H9 (cell line): ENCODE data around the gene IQCB1. TPM values are rescaled to one million over a fixed set of nuclear protein-coding genes. Genes with fewer than 3 reads are reported as not detected.

ENCODE experiments used
- DNase-seq: peaks from one replicate; pipeline ENCODE4 v3.0.0-alpha.2; 2017
- H2AFZ ChIP-seq: one replicate; pipeline ENCODE4 v1.6.1; 2013; ENCODE audit warnings: mild to moderate bottlenecking, low read length, control low read depth, moderate library complexity
- H2AK5ac ChIP-seq: 2 replicates; pipeline ENCODE4 v1.6.1; 2013; ENCODE audit warnings: low read length, control low read depth, mixed read lengths; ENCODE audit not compliant: insufficient read length
- H2BK120ac ChIP-seq: one replicate; pipeline ENCODE4 v1.6.1; 2013; ENCODE audit warnings: low read depth, mild to moderate bottlenecking, low read length, control low read depth, inconsistent platforms; ENCODE audit not compliant: poor library complexity, severe bottlenecking
- H2BK12ac ChIP-seq: 2 replicates; pipeline ENCODE4 v1.6.1; 2013; ENCODE audit warnings: low read length, control low read depth, mixed read lengths, low read depth; ENCODE audit not compliant: insufficient read length
- H2BK15ac ChIP-seq: 2 replicates; pipeline ENCODE4 v1.6.1; 2013; ENCODE audit warnings: low read depth, low read length, control low read depth
- H2BK20ac ChIP-seq: one replicate; pipeline ENCODE4 v1.6.1; 2013; ENCODE audit warnings: low read depth, mild to moderate bottlenecking, low read length, control low read depth, inconsistent platforms; ENCODE audit not compliant: poor library complexity, severe bottlenecking
- H2BK5ac ChIP-seq: 2 replicates; pipeline ENCODE4 v1.6.1; 2013; ENCODE audit warnings: low read length, control low read depth, mixed read lengths; ENCODE audit not compliant: insufficient read length
- H3K14ac ChIP-seq: 2 replicates; pipeline ENCODE4 v1.6.1; 2013; ENCODE audit warnings: low read length, control low read depth; ENCODE audit not compliant: insufficient read depth
- H3K18ac ChIP-seq: 2 replicates; pipeline ENCODE4 v1.6.1; 2013; ENCODE audit warnings: low read depth, mild to moderate bottlenecking, mixed read lengths, low read length, control low read depth; ENCODE audit not compliant: insufficient read length
- H3K23ac ChIP-seq: 2 replicates; pipeline ENCODE4 v1.6.1; 2013; ENCODE audit warnings: low read length, control low read depth, mixed read lengths, low read depth; ENCODE audit not compliant: insufficient read length
- H3K23me2 ChIP-seq: 2 replicates; pipeline ENCODE4 v1.6.1; 2013; ENCODE audit warnings: low read depth, mild to moderate bottlenecking, mixed read lengths, low read length, control low read depth; ENCODE audit not compliant: insufficient read length, poor library complexity, severe bottlenecking
- H3K27ac ChIP-seq: 2 replicates; pipeline ENCODE4 v1.5.1; 2013; ENCODE audit warnings: low read length, control low read depth, mixed read lengths, low read depth; ENCODE audit not compliant: insufficient read length
- H3K27me3 ChIP-seq: 2 replicates; pipeline ENCODE4 v1.6.1; 2013; ENCODE audit warnings: low read length, control low read depth, inconsistent platforms; ENCODE audit not compliant: insufficient read depth
- H3K4ac ChIP-seq: 2 replicates; pipeline ENCODE4 v1.6.1; 2013; ENCODE audit warnings: low read depth, mild to moderate bottlenecking, control low read depth, inconsistent platforms, low read length, moderate library complexity
- H3K4me1 ChIP-seq: 2 replicates; pipeline ENCODE4 v1.6.1; 2013; ENCODE audit warnings: low read length, control low read depth, inconsistent platforms; ENCODE audit not compliant: insufficient read depth
- H3K4me2 ChIP-seq: 2 replicates; pipeline ENCODE4 v1.6.1; 2013; ENCODE audit warnings: low read length, control low read depth, mixed read lengths; ENCODE audit not compliant: insufficient read length, insufficient read depth
- H3K56ac ChIP-seq: 2 replicates; pipeline ENCODE4 v1.6.1; 2013; ENCODE audit warnings: low read depth, mild to moderate bottlenecking, mixed read lengths, low read length, control low read depth; ENCODE audit not compliant: insufficient read length
- H3K79me1 ChIP-seq: 2 replicates; pipeline ENCODE4 v1.6.1; 2013; ENCODE audit warnings: low read depth, mild to moderate bottlenecking, moderate library complexity, low read length, control low read depth, inconsistent platforms; ENCODE audit not compliant: insufficient read depth, poor library complexity, severe bottlenecking
- H3K79me2 ChIP-seq: 2 replicates; pipeline ENCODE4 v1.6.1; 2013; ENCODE audit warnings: low read length, control low read depth, inconsistent platforms; ENCODE audit not compliant: insufficient read depth
- H3K9ac ChIP-seq: 2 replicates; pipeline ENCODE4 v1.6.1; 2013; ENCODE audit warnings: low read length, control low read depth, mixed read lengths; ENCODE audit not compliant: insufficient read length; ENCODE audit errors: extremely low read depth
- H3K9me3 ChIP-seq: one replicate; pipeline ENCODE4 v1.6.1; 2013; ENCODE audit warnings: low read depth, low read length, inconsistent platforms; ENCODE audit not compliant: control insufficient read depth
- H3T11ph ChIP-seq: one replicate; pipeline ENCODE4 v1.6.1; 2013; ENCODE audit warnings: mild to moderate bottlenecking, low read length, control low read depth, inconsistent platforms
- H4K20me1 ChIP-seq: one replicate; pipeline ENCODE4 v1.6.1; 2013; ENCODE audit not compliant: control insufficient read depth, insufficient read length, insufficient read depth
- H4K5ac ChIP-seq: 2 replicates; pipeline ENCODE4 v1.6.1; 2013; ENCODE audit warnings: low read depth, mild to moderate bottlenecking, mixed read lengths, low read length, control low read depth; ENCODE audit not compliant: insufficient read length
- H4K8ac ChIP-seq: replicated peaks from 2 replicates; pipeline ENCODE4 v1.6.1; 2013; ENCODE audit warnings: low read length, control low read depth, mixed read lengths, low read depth; ENCODE audit not compliant: insufficient read length
- H4K91ac ChIP-seq: 2 replicates; pipeline ENCODE4 v1.6.1; 2013; ENCODE audit warnings: low read depth, mild to moderate bottlenecking, moderate library complexity, mixed read lengths, low read length, control low read depth; ENCODE audit not compliant: insufficient read length
- H3K27ac Mint-ChIP-seq, 3 experiments: 2 replicates in 2 of 3; 3 replicates in 1 of 3; pipeline ENCODE4 v1.8.0; 2020 to 2021; ENCODE audit warnings: mixed read lengths in 3 of 3, mild to moderate bottlenecking in 1 of 3, moderate library complexity in 1 of 3
- H3K27me3 Mint-ChIP-seq: 2 replicates; pipeline ENCODE4 v1.8.0; 2021; ENCODE audit warnings: low read depth, mild to moderate bottlenecking, moderate library complexity, mixed read lengths
- H3K36me3 Mint-ChIP-seq, 3 experiments: 2 replicates in 2 of 3; 3 replicates in 1 of 3; pipeline ENCODE4 v1.8.0; 2020 to 2021; ENCODE audit warnings: low read depth in 3 of 3, mixed read lengths in 3 of 3; ENCODE audit not compliant: insufficient read depth in 1 of 3
- H3K4me1 Mint-ChIP-seq, 2 experiments: 2 replicates each; pipeline ENCODE4 v1.8.0; 2020; ENCODE audit warnings: mixed read lengths in 2 of 2
- H3K4me3 Mint-ChIP-seq, 2 experiments: 2 replicates in 1 of 2; 3 replicates in 1 of 2; pipeline ENCODE4 v1.8.0; 2020 to 2021; ENCODE audit warnings: mild to moderate bottlenecking in 2 of 2, mixed read lengths in 2 of 2, moderate library complexity in 1 of 2
- H3K9me3 Mint-ChIP-seq, 2 experiments: 2 replicates in 1 of 2; 3 replicates in 1 of 2; pipeline ENCODE4 v1.8.0; 2020; ENCODE audit warnings: mild to moderate bottlenecking in 2 of 2, mixed read lengths in 2 of 2, moderate library complexity in 1 of 2
- CTCF ChIP-seq: fragments of 200-600 bp; sonication (generic); conservative IDR thresholded peaks from 3 replicates; pipeline ENCODE4 v1.8.0; 2021; ENCODE audit warnings: antibody characterized with exemption, mild to moderate bottlenecking
- WGBS: extraction: QIAGEN DNeasy Blood & Tissue Kit; methylation state at CpG from one replicate; pipeline ENCODE4 v1.1.7; 2013; ENCODE audit warnings: missing lambda C conversion rate, low lambda C conversion rate, mixed read lengths; ENCODE audit not compliant: insufficient read length; ENCODE audit errors: extremely low coverage; 5-methylcytosine and 5-hydroxymethylcytosine counted together
- total RNA-seq: library from RNA; stranded (reverse); gene quantifications from 2 replicates; pipeline ENCODE4 v1.2.1, GENCODE V29; 2021

The IQCB1 gene
- total RNA-seq, 1 experiment from 2014 or later: 35.8 TPM

GRCh38 chr3:121819236-121819635, 15.6 kb downstream of the IQCB1 start:
- Histone ChIP-seq H4K5ac (no peak overlapping the region), H2BK20ac (no peak overlapping the region), H3K4me2 (no peak overlapping the region), H3K23me2 (no peaks in the 10 kb centered on the region), H2BK5ac (no peak overlapping the region), H4K20me1 (no peaks in the 10 kb centered on the region), H3T11ph (no peak overlapping the region), H2BK15ac (no peak overlapping the region), H3K79me1 (peaks cover 4% of the 10 kb centered on the region), H3K27ac (no peak overlapping the region), H2AK5ac (no peak overlapping the region), H3K14ac (no peak overlapping the region), H3K4me1 (no peaks in the 10 kb centered on the region), H2BK12ac (no peak overlapping the region), H3K56ac (no peak overlapping the region), H3K79me2 (no peaks in the 10 kb centered on the region; the same call in 1 of the 2 replicates), H3K9me3 (no peaks in the 10 kb centered on the region), H4K91ac (no peak overlapping the region), H3K9ac (no peak overlapping the region), H3K27me3 (no peaks in the 10 kb centered on the region), H2AFZ (no peak overlapping the region), H4K8ac (no peak overlapping the region), H3K18ac (no peak overlapping the region), H3K23ac (no peak overlapping the region), H2BK120ac (no peak overlapping the region), H3K4ac (no peak overlapping the region)
- DNase-seq: no peak
- H3K36me3 Mint-ChIP-seq: peaks cover 53 to 70% (median 61%) of the 10 kb centered on the region in 3 experiments
- H3K9me3 Mint-ChIP-seq: peaks cover 10 to 11% of the 10 kb centered on the region in 2 experiments; a peak in 4 of 5 replicates
- no peak overlapping the region for H3K27ac Mint-ChIP-seq
- TF ChIP-seq CTCF: no peak
- H3K4me3 Mint-ChIP-seq: no peak overlapping the region
- WGBS: no CpG with 5 or more reads among the region's 3 CpGs
- no peaks in the 10 kb centered on the region for H3K27me3 Mint-ChIP-seq
- H3K4me1 Mint-ChIP-seq: no peaks in the 10 kb centered on the region
